ENCODE measurements around the gene TMEM126B.
A peak's percentile ranks its signal among the peaks of the same experiment; 100 is the strongest.
"Not testable (repeated sequence)": the region's sequence is repeated elsewhere in the genome, so short reads cannot be mapped to it uniquely, and the experiment has no call there.

The TMEM126B gene

GRCh38 chr11:85651118-85651517 lies 22.7 kb downstream of the TMEM126B start:
- DNase-seq, result no peak

GRCh38 chr11:85652786-85653447 lies 24.5 kb downstream of the TMEM126B start:
- no peak for DNase-seq

GRCh38 chr11:85654343-85654742 lies 25.9 kb downstream of the TMEM126B start:
- not testable (repeated sequence) for DNase-seq

- no peak for DNase-seq
Observed at GRCh38 chr11:85656777-85657176, 28.4 kb downstream of the TMEM126B start.

- no peak for DNase-seq
Observed at GRCh38 chr11:85658180-85658579, 29.8 kb downstream of the TMEM126B start.

- DNase-seq, result no peak
Observed at GRCh38 chr11:85661972-85662664, 33.7 kb downstream of the TMEM126B start.

- no peak for DNase-seq
Observed at GRCh38 chr11:85663080-85663752, 34.8 kb downstream of the TMEM126B start.

GRCh38 chr11:85663753-85664614 lies 35.6 kb downstream of the TMEM126B start:
- DNase-seq, result no peak

- peak; percentile 82 for DNase-seq
Observed at GRCh38 chr11:85664615-85665481, 36.5 kb downstream of the TMEM126B start, which contains the start of gene CREBZF. Gene CREBZF (minus strand): TSS chr11:85665129. CDS start chr11:85664875, 254 bp downstream.

- DNase-seq, result no peak
Observed at GRCh38 chr11:85665733-85666132, 37.3 kb downstream of the TMEM126B start.

GRCh38 chr11:85666687-85667086 lies 38.3 kb downstream of the TMEM126B start:
- DNase-seq, result no peak

- no peak for DNase-seq
Observed at GRCh38 chr11:85668157-85668556, 39.8 kb downstream of the TMEM126B start.

GRCh38 chr11:85670949-85671663 lies 42.7 kb downstream of the TMEM126B start:
- DNase-seq, result not testable (repeated sequence)

- DNase-seq, result no peak
Observed at GRCh38 chr11:85672105-85672902, 43.9 kb downstream of the TMEM126B start.

GRCh38 chr11:85673393-85673792 lies 45.0 kb downstream of the TMEM126B start:
- DNase-seq, result no peak

GRCh38 chr11:85679576-85679975 lies 51.2 kb downstream of the TMEM126B start:
- DNase-seq, result no peak

- no peak for DNase-seq
Observed at GRCh38 chr11:85680897-85681296, 52.5 kb downstream of the TMEM126B start.

GRCh38 chr11:85682330-85683305 lies 54.2 kb downstream of the TMEM126B start:
- DNase-seq, result peak; percentile 14
